NCI-H2029 (cell line): Measurements from ENCODE around the gene KRTAP23-1.

Experiments used
- DNase-seq: peaks from one replicate; lab custom pipeline; 2025; lab: John Stamatoyannopoulos, UW

The KRTAP23-1 gene

GRCh38 chr21:30306884-30307283 is 41.5 kb downstream of the KRTAP23-1 start:
- DNase-seq: no peak

GRCh38 chr21:30305136-30305535 is 43.3 kb downstream of the KRTAP23-1 start:
- no peak for DNase-seq
